ENCODE measurements around the gene POC1A. TPM values are rescaled to one million over a fixed set of nuclear protein-coding genes. Genes with fewer than 3 reads are reported as not detected.

POC1A gene
- total and polyA plus RNA-seq, 2 donors (not counting 1 experiment from before 2014, with no cell fraction given): 3.8 to 17.7 TPM

DNA sequence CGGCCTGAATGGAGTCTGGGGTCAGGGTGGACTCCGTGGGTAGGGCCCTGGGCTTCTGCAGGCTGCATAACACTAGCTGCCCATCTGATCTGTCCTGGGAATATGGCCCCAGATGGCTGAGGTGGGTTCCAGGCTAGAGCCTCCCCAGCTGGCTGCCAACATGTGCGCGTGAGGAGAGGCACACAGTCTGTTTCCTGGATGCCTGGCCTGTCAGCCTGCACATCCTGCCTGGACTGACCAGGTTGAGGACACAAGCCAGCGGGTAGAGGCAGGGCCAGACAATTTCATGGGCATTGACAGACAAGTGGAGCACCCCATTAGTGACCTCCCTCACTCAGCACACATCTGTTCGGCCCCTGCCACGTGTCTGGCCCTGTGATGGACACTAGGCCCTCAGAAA lies 128.8 kb downstream of the POC1A start:
- no peak overlapping the region for H3K27ac ChIP-seq (ENCODE audit: insufficient read depth, low read length)
- no peak for DNase-seq (ENCODE audit: low read depth in 2 of 2)

More for the DNA sequence above, 128.8 kb downstream of the POC1A start:
- Histone ChIP-seq H3K79me2 (ENCODE audit: control insufficient read depth, insufficient read depth, low read length) (no peaks in the 10 kb centered on the region), H4K20me1 (ENCODE audit: control insufficient read depth, extremely low read depth, insufficient read depth, low read length) (no peaks in the 10 kb centered on the region), H3K36me3 (ENCODE audit: control insufficient read depth, insufficient read depth, low read length) (no peaks in the 10 kb centered on the region), H3K9me3 (ENCODE audit: control insufficient read depth, insufficient read depth, low read depth, low read length) (no peaks in the 10 kb centered on the region), H3K4me3 (replicated peaks in 1 of 4; ENCODE audit: control extremely low read depth in 1 of 4, insufficient read depth in 1 of 4, low read depth in 3 of 4, low read length in 4 of 4) (no peak overlapping the region), H3K9ac (ENCODE audit: insufficient read depth, low read length) (no peak overlapping the region), H3K27me3 (ENCODE audit: control insufficient read depth, insufficient read depth, low read length) (no peaks in the 10 kb centered on the region), H3K4me2 (ENCODE audit: extremely low read depth, insufficient read depth, low read length) (no peak overlapping the region), H3K4me1 (ENCODE audit: control insufficient read depth, extremely low read depth, insufficient read depth, low read length) (peaks cover 11% of the 10 kb centered on the region), H2AFZ (ENCODE audit: low read length) (no peak overlapping the region)
- no peak for TF ChIP-seq EZH2 (IDR thresholded peaks at IDR 0.05; ENCODE audit: low read length, missing control alignments)
- TF ChIP-seq, protein P1, sequence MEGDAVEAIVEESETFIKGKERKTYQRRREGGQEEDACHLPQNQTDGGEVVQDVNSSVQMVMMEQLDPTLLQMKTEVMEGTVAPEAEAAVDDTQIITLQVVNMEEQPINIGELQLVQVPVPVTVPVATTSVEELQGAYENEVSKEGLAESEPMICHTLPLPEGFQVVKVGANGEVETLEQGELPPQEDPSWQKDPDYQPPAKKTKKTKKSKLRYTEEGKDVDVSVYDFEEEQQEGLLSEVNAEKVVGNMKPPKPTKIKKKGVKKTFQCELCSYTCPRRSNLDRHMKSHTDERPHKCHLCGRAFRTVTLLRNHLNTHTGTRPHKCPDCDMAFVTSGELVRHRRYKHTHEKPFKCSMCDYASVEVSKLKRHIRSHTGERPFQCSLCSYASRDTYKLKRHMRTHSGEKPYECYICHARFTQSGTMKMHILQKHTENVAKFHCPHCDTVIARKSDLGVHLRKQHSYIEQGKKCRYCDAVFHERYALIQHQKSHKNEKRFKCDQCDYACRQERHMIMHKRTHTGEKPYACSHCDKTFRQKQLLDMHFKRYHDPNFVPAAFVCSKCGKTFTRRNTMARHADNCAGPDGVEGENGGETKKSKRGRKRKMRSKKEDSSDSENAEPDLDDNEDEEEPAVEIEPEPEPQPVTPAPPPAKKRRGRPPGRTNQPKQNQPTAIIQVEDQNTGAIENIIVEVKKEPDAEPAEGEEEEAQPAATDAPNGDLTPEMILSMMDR (conservative IDR thresholded peaks at IDR 0.05 in 1 of 2, IDR thresholded peaks at IDR 0.05 in 1 of 2; ENCODE audit: low read depth in 1 of 2, low read length in 2 of 2): no peak

Other genes starting within 250 kb of the POC1A start
- 19.7 and 29.5 TPM in 2 replicates for gene RRP9, start 212.5 kb downstream of the POC1A start, total RNA-seq
- gene RRP9, start 212.5 kb downstream of the POC1A start, polyA plus RNA-seq: 10.6 and 20.5 TPM in 2 replicates
- 19.3 and 44.1 TPM in 2 replicates for gene PARP3, start 212.1 kb downstream of the POC1A start, total RNA-seq
- gene PARP3, start 212.1 kb downstream of the POC1A start, polyA plus RNA-seq: 13.3 and 22.8 TPM in 2 replicates
- gene GPR62, start 199.0 kb downstream of the POC1A start, total RNA-seq: under 0.01 TPM in 2 replicates
- gene GPR62, start 199.0 kb downstream of the POC1A start, polyA plus RNA-seq: 0.02 TPM in 1 of 2 replicates, not detected in the other
- gene PCBP4, start 187.0 kb downstream of the POC1A start, total RNA-seq: 23.4 and 46.2 TPM in 2 replicates
- gene PCBP4, start 187.0 kb downstream of the POC1A start, polyA plus RNA-seq: 40.2 and 47.1 TPM in 2 replicates
- gene ABHD14B, start 180.4 kb downstream of the POC1A start, total RNA-seq: 21.1 and 27.4 TPM in 2 replicates
- gene ABHD14B, start 180.4 kb downstream of the POC1A start, polyA plus RNA-seq: 38.2 and 46.3 TPM in 2 replicates
- 5.1 and 9.0 TPM in 2 replicates for gene ABHD14A, start 179.4 kb downstream of the POC1A start, total RNA-seq
- 7.8 and 10.2 TPM in 2 replicates for gene ABHD14A, start 179.4 kb downstream of the POC1A start, polyA plus RNA-seq
- gene ACY1, start 170.9 kb downstream of the POC1A start, total RNA-seq: 36.0 and 40.3 TPM in 2 replicates
- gene ACY1, start 170.9 kb downstream of the POC1A start, polyA plus RNA-seq: 21.4 and 26.9 TPM in 2 replicates
- gene RPL29, start 158.5 kb downstream of the POC1A start, total RNA-seq: 1,076 and 1,351 TPM in 2 replicates
- 1,512 and 1,580 TPM in 2 replicates for gene RPL29, start 158.5 kb downstream of the POC1A start, polyA plus RNA-seq
- gene DUSP7, start 97.9 kb downstream of the POC1A start, total RNA-seq: 5.4 and 5.6 TPM in 2 replicates
- gene DUSP7, start 97.9 kb downstream of the POC1A start, polyA plus RNA-seq: 23.7 and 26.5 TPM in 2 replicates
- 43.4 and 61.8 TPM in 2 replicates for gene ALAS1, start 43.7 kb upstream of the POC1A start, total RNA-seq
- gene ALAS1, start 43.7 kb upstream of the POC1A start, polyA plus RNA-seq: 60.9 and 84.4 TPM in 2 replicates
- under 0.01 TPM in 1 of 2 replicates, not detected in the other for gene TLR9, start 71.2 kb upstream of the POC1A start, total RNA-seq
- gene TLR9, start 71.2 kb upstream of the POC1A start, polyA plus RNA-seq: not detected in 2 replicates
- gene TWF2, start 84.7 kb upstream of the POC1A start, total RNA-seq: 69.9 and 76.3 TPM in 2 replicates
- 67.2 and 69.8 TPM in 2 replicates for gene TWF2, start 84.7 kb upstream of the POC1A start, polyA plus RNA-seq
- gene PPM1M, start 91.3 kb upstream of the POC1A start, total RNA-seq: 37.8 and 38.8 TPM in 2 replicates
- 19.7 and 21.2 TPM in 2 replicates for gene PPM1M, start 91.3 kb upstream of the POC1A start, polyA plus RNA-seq
- gene WDR82, start 124.2 kb upstream of the POC1A start, total RNA-seq: 63.9 and 71.2 TPM in 2 replicates
- 76.2 and 77.7 TPM in 2 replicates for gene WDR82, start 124.2 kb upstream of the POC1A start, polyA plus RNA-seq
- gene GLYCTK, start 133.4 kb upstream of the POC1A start, total RNA-seq: 3.3 and 6.9 TPM in 2 replicates
- 4.5 and 6.5 TPM in 2 replicates for gene GLYCTK, start 133.4 kb upstream of the POC1A start, polyA plus RNA-seq
- 1.8 and 3.0 TPM in 2 replicates for gene DNAH1, start 161.9 kb upstream of the POC1A start, total RNA-seq
- gene DNAH1, start 161.9 kb upstream of the POC1A start, polyA plus RNA-seq: 0.72 and 1.9 TPM in 2 replicates

Data from fibroblast of lung (primary cell).